Cardiac muscle cell (in vitro differentiated cells and primary cell): ENCODE data around the gene RIMBP3B. TPM values are rescaled to one million over a fixed set of nuclear protein-coding genes. Genes with fewer than 3 reads are reported as not detected.
"Not testable (repeated sequence)": the region's sequence is repeated elsewhere in the genome, so short reads cannot be mapped to it uniquely, and the experiment has no call there.

Source experiments
- DNase-seq, 2 donors: peaks; one replicate each; pipeline versions ENCODE4 v3.0.0 to v3.0.0-alpha.2; 2010 to 2017; ENCODE audit warnings: low read depth in 1 of 2, low spot score in 1 of 2
- H3K27ac ChIP-seq: fragments of 200-600 bp; sonication (generic); 2 replicates; pipeline ENCODE4 v1.5.1; 2016
- H3K27me3 ChIP-seq: fragments of 200-600 bp; sonication (generic); 2 replicates; pipeline ENCODE4 v1.6.0; 2016; ENCODE audit warnings: control low read depth
- H3K36me3 ChIP-seq: fragments of 200-600 bp; sonication (generic); 2 replicates; pipeline ENCODE4 v1.5.1; 2016; ENCODE audit warnings: control low read depth
- H3K4me1 ChIP-seq: fragments of 200-600 bp; sonication (generic); 2 replicates; pipeline ENCODE4 v1.8.1; 2017; ENCODE audit warnings: low read depth, mild to moderate bottlenecking, mixed run types
- H3K4me3 ChIP-seq: fragments of 200-600 bp; sonication (generic); 2 replicates; pipeline ENCODE4 v1.5.1; 2016; ENCODE audit warnings: mild to moderate bottlenecking
- H3K9me3 ChIP-seq: fragments of 200-600 bp; sonication (generic); 2 replicates; pipeline ENCODE4 v1.5.1; 2017; ENCODE audit warnings: low read depth, mild to moderate bottlenecking, control low read depth
- polyA plus RNA-seq: library from polyadenylated mRNA; unstranded; fragments of >200 nt; fragmentation: Nextera tagmentation; extraction: Ambion mirVana; gene quantifications from 2 replicates; pipeline ENCODE4 v1.2.1, GENCODE V29; 2016
- total RNA-seq: library from RNA; depleted of rRNA; stranded (reverse); fragments of >200 nt; gene quantifications from 2 replicates; pipeline ENCODE4 v1.2.3, GENCODE V29; 2016

RIMBP3B gene, protein sequence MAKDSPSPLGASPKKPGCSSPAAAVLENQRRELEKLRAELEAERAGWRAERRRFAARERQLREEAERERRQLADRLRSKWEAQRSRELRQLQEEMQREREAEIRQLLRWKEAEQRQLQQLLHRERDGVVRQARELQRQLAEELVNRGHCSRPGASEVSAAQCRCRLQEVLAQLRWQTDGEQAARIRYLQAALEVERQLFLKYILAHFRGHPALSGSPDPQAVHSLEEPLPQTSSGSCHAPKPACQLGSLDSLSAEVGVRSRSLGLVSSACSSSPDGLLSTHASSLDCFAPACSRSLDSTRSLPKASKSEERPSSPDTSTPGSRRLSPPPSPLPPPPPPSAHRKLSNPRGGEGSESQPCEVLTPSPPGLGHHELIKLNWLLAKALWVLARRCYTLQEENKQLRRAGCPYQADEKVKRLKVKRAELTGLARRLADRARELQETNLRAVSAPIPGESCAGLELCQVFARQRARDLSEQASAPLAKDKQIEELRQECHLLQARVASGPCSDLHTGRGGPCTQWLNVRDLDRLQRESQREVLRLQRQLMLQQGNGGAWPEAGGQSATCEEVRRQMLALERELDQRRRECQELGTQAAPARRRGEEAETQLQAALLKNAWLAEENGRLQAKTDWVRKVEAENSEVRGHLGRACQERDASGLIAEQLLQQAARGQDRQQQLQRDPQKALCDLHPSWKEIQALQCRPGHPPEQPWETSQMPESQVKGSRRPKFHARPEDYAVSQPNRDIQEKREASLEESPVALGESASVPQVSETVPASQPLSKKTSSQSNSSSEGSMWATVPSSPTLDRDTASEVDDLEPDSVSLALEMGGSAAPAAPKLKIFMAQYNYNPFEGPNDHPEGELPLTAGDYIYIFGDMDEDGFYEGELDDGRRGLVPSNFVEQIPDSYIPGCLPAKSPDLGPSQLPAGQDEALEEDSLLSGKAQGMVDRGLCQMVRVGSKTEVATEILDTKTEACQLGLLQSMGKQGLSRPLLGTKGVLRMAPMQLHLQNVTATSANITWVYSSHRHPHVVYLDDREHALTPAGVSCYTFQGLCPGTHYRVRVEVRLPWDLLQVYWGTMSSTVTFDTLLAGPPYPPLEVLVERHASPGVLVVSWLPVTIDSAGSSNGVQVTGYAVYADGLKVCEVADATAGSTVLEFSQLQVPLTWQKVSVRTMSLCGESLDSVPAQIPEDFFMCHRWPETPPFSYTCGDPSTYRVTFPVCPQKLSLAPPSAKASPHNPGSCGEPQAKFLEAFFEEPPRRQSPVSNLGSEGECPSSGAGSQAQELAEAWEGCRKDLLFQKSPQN (N-terminal part only)
- total RNA-seq: 1.7 and 1.9 TPM in 2 replicates
- polyA plus RNA-seq: 0.24 and 0.34 TPM in 2 replicates

DNA sequence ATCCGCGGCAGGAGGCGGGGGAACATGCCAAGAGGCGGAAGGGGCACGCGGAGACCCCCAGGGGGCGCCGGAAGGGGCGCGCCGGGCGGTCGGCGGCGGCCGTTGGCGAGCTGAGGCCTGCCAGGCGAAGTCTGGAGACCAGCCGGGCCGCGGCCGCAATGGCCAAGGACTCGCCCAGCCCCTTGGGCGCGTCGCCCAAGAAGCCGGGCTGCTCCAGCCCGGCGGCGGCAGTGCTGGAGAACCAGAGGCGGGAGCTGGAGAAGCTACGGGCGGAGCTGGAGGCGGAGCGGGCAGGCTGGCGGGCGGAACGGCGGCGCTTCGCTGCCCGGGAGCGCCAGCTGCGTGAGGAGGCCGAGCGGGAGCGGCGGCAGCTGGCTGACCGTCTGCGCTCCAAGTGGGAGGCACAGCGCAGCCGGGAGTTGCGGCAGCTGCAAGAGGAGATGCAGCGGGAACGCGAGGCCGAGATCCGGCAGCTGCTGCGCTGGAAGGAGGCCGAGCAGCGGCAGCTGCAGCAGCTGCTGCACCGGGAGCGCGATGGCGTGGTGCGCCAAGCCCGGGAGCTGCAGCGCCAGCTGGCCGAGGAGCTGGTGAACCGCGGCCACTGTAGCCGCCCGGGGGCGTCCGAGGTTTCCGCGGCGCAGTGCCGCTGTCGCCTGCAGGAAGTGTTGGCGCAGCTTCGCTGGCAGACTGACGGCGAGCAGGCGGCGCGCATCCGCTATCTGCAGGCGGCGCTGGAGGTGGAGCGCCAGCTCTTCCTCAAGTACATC lies at the start of gene RIMBP3B:
TSS of gene RIMBP3B (plus strand) at position 51 of the 767 bp plus-strand sequence. CDS start at position 159, 108 bp downstream.
- not testable (repeated sequence) for H3K4me3 ChIP-seq, DNase-seq, H3K27me3 ChIP-seq, H3K9me3 ChIP-seq, H3K4me1 ChIP-seq, H3K36me3 ChIP-seq, H3K27ac ChIP-seq

DNA sequence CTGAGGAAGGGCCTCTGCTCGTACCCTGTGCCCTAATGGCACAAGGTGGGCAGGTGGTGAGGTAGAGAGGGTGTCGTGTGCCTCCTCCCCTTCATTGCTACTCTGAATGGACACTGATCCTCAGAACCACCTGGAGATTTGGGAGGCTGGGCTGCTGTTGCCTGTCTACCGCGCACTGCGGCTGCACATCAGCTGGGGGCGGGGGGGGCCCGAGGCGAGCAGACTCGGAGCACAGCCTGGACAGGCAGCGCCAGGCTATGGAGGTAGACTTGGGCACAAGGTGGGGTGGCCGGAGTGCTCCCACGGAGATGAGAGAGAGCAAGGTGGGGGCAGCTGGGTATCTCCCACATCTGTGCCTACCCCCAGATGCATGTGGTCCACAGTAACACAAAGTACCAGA lies 26.0 kb upstream of the RIMBP3B start:
- DNase-seq, H3K4me3 ChIP-seq, H3K9me3 ChIP-seq, H3K4me1 ChIP-seq, H3K27ac ChIP-seq, H3K27me3 ChIP-seq, H3K36me3 ChIP-seq: not testable (repeated sequence)

DNA sequence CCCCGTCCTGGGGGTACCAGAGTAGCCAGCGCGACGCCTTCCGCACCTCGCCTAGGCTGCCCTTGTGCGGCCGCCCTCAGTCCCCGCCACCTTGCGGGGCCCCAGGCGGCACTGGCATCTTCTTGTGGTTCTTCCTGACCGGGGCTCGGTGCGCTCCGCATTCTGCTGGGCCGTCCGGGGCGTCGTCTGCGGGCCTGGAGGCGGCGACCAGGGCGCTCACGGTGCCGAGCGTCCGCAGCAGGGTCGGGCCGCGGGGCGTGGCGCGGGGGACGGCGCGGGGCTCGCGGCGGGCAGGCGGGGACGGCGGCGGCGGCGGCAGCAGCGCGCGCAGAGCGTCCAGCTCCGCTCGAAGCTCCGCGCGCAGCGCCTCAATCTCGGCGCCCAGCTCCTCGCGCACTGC lies 23.0 kb upstream of the RIMBP3B start:
- H3K4me3 ChIP-seq, H3K36me3 ChIP-seq, H3K4me1 ChIP-seq, H3K9me3 ChIP-seq, DNase-seq, H3K27me3 ChIP-seq, H3K27ac ChIP-seq: not testable (repeated sequence)

DNA sequence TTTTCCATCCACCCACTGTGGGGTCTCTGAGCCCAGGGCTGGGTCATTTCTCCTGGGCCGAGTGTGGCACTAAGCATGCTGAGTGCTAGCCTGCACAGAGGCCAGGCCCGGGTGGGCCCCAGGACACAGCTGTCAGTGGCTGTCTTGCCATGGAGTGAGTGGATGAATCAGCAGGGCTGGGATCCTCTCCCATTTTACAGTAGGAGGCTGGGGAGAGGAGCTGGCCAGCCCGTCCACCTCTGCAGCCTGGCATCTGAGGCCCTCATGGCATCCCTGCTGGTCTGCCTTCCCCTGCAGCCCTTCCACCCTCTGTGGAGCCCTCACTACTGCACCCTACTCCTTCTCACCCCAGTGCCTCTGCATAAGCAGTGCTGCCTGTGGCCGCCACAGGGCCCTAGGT lies 21.1 kb upstream of the RIMBP3B start:
- not testable (repeated sequence) for H3K4me3 ChIP-seq, H3K9me3 ChIP-seq, H3K27me3 ChIP-seq, H3K36me3 ChIP-seq, H3K27ac ChIP-seq, H3K4me1 ChIP-seq, DNase-seq

DNA sequence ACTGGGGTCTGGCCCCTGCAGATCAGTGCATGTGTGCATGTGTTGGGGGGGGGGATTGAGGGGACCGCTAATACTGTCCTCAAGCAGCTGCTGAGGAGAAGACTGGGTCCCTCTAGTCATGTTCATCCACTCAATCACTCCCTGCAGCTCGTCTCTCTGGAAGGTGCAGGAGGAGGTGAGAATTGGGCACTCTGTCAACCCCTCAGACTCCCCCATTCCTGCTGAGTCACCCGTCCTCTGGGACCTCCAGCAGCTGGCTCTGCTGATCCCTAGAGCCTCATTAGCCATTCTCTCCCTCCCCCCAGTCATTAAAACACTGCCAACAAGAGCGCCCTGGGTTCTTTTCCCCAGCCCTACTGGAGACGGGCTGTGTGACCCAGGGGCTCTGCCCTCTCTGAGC lies 20.5 kb upstream of the RIMBP3B start:
- not testable (repeated sequence) for H3K27me3 ChIP-seq, H3K27ac ChIP-seq, DNase-seq

DNA sequence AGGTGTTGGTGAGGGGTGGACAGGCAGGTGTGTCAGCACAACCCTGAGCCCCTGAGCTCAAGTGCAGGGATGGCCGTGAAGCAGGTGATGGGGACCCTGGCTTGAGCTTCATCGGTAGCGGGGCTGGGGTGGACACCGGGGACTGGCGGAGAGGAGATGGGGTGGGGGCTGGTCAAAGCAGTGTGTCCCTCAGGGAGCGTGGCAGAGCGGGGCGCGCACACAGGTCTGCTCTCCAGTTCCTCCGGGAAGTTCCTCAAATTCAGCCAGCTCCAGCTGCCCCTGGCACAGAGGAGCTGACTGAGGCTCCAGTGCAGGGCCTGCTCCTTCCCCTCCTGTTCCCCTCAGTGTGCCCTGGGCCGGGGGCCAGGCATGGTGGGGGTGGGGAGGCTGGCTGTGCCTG lies 19.7 kb upstream of the RIMBP3B start:
- not testable (repeated sequence) for H3K27ac ChIP-seq, H3K4me1 ChIP-seq, H3K9me3 ChIP-seq, H3K4me3 ChIP-seq, DNase-seq, H3K27me3 ChIP-seq, H3K36me3 ChIP-seq

More for the DNA sequence above, 20.5 kb upstream of the RIMBP3B start:
- H3K4me3 ChIP-seq, H3K36me3 ChIP-seq, H3K9me3 ChIP-seq, H3K4me1 ChIP-seq: not testable (repeated sequence)

DNA sequence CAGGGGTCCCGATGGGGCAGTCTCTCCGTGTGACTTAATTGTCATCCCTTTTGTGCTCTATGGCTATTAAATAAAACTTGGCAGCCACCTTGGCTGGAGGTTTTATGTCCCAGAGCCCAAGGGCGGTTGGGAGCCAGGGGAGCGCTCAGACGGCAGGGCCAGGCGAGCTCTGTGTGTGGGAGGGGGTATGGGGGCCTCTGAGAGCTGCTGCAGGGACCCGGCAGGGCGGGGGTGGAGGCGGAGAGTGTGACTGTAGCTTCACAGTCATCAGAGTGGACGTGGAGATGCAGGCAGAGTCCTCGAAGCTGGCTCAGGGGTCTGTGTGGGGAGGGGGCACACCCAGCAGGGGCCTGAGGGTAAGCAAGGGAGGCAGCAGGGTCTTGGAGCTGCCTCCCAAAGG lies 19.2 kb upstream of the RIMBP3B start:
- H3K9me3 ChIP-seq, H3K36me3 ChIP-seq, H3K27me3 ChIP-seq, H3K4me3 ChIP-seq, H3K4me1 ChIP-seq, H3K27ac ChIP-seq, DNase-seq: not testable (repeated sequence)

DNA sequence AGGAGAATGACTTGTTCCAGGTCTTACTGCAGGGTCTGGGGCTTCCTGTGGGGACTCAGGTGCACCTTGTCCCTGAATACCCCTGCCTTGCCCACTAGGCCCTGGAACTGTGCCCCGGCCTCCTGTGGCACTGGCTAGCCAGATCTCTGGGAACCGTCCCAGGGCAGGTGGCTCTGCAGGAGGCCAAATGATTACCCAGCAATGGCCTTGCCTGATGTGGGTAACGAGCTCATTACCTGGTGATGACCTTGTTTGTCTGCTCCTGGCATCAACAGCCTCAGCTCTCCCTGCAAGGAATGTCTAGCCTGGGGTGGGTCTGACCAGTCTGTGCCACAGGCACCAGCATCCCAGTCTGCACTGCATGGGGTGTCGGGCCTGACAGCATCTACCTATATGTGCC lies 18.2 kb upstream of the RIMBP3B start:
- not testable (repeated sequence) for H3K36me3 ChIP-seq, H3K4me1 ChIP-seq, DNase-seq, H3K9me3 ChIP-seq, H3K27ac ChIP-seq, H3K4me3 ChIP-seq, H3K27me3 ChIP-seq

DNA sequence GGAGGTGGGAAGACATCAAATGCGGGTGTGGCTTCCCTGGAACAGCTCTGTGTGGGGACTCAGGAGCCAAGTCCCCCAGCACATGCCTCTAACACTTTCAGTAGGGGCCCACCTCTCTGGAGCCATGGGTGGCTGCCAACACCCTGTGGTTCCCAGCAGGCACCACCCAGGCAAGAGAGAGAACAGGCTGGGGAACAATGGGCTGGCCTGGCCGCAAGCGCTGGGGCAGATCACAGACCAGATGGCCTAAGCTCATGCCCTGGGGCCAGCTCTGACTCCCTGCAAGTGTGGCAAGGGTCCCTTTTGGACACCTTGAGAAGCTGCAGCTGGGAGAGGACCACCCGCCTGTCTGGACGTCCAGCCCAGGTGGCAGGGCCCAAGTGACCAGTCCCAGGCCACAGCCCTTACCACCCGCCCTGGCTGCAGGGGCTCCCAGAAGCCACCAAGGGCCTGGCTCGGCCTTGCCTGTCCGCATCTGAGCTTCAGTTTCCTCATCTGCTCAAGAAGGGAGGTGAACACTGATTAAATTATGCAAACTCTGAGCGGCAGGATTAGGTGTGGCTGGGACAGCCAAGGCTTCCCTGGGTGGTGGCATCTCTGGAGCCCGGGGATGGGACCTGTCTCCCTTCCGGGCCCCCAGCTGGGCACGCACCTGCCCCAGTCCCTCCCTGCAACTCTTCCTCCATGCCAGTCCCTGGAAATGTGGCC lies 14.8 kb upstream of the RIMBP3B start:
- not testable (repeated sequence) for H3K27ac ChIP-seq, H3K4me3 ChIP-seq, H3K27me3 ChIP-seq, DNase-seq, H3K36me3 ChIP-seq, H3K9me3 ChIP-seq, H3K4me1 ChIP-seq

DNA sequence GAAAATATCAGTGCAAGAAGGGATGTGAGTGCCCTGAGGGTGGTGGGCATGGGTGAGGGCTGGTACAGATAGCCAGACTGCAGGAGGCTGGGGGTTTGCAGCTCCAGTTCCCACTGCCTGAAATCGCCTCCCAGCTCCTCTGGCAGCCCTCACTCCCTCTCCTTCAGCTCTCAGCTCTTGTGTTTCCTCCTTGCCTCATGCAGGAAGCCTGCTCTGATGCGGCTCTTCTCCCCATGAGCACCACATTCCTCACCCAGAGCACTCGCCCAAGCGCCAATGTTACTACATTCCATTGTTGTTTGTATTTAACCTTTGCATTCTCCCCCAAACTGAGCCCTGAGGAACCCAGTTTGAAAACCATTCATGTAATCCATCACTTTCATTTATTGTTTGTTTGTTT lies 7.7 kb upstream of the RIMBP3B start:
- H3K4me3 ChIP-seq: not testable (repeated sequence)

DNA sequence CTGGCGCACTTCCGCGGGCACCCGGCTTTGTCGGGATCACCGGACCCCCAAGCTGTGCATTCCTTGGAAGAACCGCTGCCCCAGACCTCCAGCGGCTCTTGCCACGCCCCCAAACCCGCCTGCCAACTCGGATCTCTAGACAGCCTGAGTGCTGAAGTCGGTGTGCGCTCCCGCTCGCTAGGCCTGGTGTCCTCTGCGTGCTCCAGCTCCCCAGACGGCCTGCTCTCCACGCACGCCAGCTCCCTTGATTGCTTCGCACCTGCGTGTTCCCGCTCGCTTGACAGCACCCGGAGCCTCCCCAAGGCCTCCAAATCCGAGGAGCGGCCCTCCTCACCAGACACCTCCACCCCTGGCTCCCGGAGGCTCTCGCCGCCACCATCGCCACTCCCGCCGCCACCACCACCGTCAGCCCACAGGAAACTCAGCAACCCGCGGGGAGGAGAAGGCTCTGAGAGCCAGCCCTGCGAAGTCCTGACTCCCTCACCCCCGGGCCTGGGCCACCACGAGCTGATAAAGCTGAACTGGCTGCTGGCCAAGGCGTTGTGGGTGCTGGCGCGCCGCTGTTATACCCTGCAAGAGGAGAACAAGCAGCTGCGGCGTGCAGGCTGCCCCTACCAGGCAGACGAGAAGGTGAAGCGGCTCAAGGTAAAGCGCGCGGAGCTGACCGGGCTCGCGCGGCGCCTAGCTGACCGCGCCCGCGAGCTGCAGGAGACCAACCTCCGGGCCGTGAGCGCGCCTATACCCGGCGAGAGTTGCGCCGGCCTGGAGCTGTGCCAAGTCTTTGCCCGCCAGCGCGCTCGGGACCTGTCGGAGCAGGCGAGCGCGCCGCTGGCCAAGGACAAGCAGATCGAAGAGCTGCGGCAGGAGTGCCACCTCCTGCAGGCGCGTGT lies 1.2 kb downstream of the RIMBP3B start:
- H3K36me3 ChIP-seq, H3K4me3 ChIP-seq, H3K9me3 ChIP-seq, H3K27me3 ChIP-seq, H3K27ac ChIP-seq, H3K4me1 ChIP-seq, DNase-seq: not testable (repeated sequence)

More for the DNA sequence above, 7.7 kb upstream of the RIMBP3B start:
- H3K4me1 ChIP-seq, DNase-seq, H3K27me3 ChIP-seq, H3K27ac ChIP-seq, H3K9me3 ChIP-seq, H3K36me3 ChIP-seq: not testable (repeated sequence)

DNA sequence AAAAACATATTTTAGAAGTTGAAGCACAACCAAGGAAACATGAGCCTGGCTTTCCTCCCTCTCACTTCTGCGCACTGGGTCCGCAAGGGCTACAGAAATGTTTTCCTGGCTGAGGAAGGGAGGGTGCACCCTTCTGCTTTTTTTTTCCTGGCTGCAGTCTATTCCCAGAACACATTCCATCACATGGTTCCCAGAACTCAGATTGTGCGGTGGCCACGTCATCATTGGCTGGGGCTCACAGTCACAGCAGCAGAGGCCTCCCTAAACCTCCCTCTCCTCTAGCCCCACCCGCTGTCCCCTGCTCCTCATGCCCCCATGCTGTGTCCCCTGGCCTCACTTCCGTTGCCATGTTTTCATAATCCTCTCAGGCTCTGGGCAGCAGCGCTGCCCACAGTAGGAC lies 5.9 kb downstream of the RIMBP3B start:
- H3K4me3 ChIP-seq, H3K36me3 ChIP-seq, DNase-seq, H3K27me3 ChIP-seq, H3K27ac ChIP-seq, H3K4me1 ChIP-seq, H3K9me3 ChIP-seq: not testable (repeated sequence)
